GM15510 (cell line): ENCODE results near the gene PRRT1.

ENCODE experiments used
- POLR2A ChIP-seq: IDR thresholded peaks from 3 replicates; pipeline ENCODE4 v1.6.1; 2011; ENCODE audit warnings: borderline replicate concordance; ENCODE audit not compliant: insufficient read length; ENCODE audit errors: extremely low read depth

PRRT1 gene

GRCh38 chr6:32149092-32149755 lies 2.5 kb downstream of the PRRT1 start:
- TF ChIP-seq POLR2A, result no peak

DNA sequence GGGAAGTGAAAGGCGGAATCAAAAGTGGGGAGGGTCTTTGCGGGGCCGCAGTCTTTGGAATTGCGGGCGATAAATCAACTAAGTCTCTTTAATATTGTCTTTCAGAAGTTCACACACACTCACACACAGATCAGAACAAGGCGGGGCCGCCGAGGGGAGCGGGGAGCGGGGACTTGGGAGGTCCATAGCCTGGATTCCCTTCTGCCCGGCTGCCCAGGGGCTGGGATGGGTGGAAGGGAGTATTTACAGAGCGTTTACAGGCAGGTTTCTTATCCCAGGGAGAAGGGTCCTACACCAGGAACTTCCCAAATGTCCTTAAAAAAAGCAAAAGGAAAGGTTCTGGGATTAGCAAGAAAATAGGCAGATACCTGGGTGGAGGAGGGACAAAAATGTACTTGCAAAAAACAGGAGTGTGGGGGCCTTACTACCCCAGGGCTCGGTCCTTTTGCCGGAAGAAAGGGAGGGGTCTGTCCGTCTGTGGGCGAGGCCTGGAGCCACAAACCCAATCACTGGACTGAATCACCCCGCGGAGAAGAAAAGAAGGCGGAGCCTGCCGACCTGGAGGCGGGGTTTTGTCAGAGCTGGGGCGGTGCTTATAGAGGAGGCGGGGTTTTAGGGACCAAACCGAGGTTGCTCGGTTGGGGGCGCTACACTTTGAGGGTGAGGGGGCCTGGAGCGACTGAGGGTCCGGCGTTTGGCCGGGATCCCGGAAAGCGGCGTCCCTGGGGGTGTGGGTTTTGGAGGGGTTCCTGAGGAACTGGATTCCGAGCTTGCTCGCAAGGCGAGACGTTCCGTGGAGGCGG lies 3.2 kb downstream of the PRRT1 start:
- TF ChIP-seq POLR2A, result no peak

DNA sequence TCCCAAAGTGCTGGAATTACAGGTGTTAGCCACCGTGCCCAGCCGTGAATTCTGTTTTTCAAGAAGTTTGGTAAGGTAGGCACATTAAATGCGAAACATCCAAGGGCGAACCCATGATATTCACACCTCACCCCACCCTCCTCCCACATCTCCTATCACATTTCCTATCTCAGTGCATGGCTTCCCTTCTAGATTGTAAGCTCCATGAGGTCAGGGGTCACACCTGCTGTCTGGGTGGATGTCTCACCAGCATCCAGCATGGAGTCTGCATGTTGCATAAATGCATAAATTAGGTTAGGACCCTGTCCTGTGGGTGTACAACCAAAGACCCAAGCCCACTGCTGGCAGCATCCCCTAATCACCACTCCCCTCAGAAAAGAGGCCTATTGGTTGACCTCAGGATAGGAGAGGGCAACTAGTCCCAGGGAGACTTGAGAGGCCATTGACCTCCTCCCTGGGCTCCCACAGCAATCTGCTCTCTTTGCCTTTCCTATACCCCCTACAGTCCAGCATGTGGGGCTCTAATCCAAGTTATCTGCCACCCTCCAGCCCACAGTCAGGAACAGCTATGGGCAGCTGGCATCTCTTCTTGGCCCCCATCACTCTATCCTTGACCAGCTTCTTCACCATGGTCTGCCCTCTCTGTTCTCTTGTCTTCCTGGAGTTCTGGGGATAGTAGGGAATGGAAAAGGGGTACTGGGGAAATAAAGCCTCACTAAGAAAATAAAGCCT lies 4.2 kb downstream of the PRRT1 start:
- TF ChIP-seq POLR2A, result no peak

DNA sequence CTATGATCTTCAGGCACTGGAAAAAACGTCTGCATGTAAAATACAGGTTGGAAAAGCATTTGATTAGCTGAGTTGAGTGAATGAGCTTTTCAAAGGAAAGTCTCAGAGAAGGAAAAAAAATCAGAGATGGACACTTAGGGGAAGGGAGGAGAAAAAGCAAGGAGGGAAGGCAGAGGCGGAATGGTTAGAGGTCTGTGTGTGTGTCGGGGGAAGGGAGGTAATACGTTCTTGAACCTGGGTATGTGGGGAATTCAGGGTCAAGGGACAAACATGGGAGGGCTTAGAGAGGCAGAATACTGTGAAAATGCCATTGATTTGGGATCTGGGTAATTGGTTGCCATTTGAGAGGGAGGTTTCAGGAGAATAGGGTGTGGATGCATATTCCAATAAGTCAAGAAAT lies 5.1 kb downstream of the PRRT1 start:
- no peak for TF ChIP-seq POLR2A

- no peak for TF ChIP-seq POLR2A
Observed at GRCh38 chr6:32146287-32146686, 5.5 kb downstream of the PRRT1 start.

- no peak for TF ChIP-seq POLR2A
Observed at GRCh38 chr6:32140420-32141046, 11.2 kb downstream of the PRRT1 start.

GRCh38 chr6:32139590-32139989 lies 12.1 kb downstream of the PRRT1 start:
- no peak for TF ChIP-seq POLR2A

DNA sequence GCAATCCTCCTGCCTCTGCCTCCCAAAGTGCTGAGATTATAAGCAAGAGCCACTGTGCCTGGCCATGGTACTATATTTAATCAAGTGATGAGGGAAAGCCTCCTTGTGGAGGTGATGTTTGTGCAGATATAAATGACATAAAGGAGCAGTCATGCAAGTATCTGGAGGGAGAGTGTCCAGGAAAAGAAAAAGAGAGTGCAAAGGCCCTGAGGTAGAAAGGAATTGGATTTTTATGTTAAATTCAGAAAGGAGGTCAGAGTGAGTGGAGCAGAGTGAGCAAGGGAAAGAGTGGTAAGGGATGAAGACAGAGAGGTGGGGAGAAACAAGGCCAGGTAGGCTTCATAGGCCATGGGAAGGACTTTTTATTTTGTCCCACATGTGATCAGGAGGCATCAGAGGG lies 14.3 kb downstream of the PRRT1 start:
- TF ChIP-seq POLR2A, result no peak

DNA sequence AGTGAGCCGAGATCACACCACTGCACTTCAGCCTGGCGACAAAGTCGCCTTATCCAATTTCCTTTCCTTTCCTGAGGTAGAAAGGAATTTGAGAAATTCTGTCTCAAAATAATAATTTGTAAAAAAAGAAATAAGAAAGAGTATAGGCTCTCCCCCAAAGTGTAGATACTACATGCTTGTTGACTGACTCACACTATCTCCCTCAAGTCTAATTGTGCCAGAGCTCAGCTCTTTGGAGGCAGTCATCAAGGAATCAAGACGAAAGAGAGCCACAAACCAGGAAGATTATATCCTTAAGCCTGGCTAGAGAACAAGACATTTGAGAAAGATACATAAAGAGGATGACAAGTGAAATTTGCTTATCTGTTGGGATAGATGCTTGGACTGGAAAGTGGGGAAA lies 18.0 kb downstream of the PRRT1 start:
- no peak for TF ChIP-seq POLR2A

- no peak for TF ChIP-seq POLR2A
Observed at GRCh38 chr6:32132110-32132509, 19.6 kb downstream of the PRRT1 start.

DNA sequence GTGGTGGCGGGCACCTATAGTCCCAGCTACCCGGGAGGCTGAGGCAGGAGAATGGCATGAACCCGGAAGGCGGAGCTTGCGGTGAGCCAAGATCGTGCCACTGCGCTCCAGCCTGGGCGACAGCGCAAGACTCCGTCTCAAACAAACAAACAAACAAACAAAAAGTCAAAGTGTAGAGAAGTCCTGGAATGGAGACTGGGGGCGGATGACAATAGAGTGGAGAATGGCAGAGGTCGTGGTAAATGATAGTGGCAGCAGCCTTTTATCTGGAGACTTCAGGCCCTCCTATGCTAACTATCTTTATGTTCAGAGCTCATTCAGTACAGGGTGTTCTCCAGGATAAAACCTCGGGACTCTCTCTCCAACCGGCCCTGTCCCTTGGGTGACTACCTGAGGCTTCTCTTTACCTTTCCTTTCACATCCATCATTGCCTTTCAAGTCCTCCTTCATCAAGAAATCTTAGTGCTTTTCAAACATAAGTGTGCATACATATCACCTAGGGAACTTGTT lies 20.2 kb downstream of the PRRT1 start:
- TF ChIP-seq POLR2A, result no peak

GRCh38 chr6:32129297-32130088 lies 22.2 kb downstream of the PRRT1 start:
- no peak for TF ChIP-seq POLR2A

GRCh38 chr6:32128751-32129296 lies 22.9 kb downstream of the PRRT1 start:
- TF ChIP-seq POLR2A, result no peak
